SK-N-SH (cell line): ENCODE results near the gene MED15. TPM values are rescaled to one million over a fixed set of nuclear protein-coding genes. Genes with fewer than 3 reads are reported as not detected.
"Not testable (repeated sequence)": the region's sequence is repeated elsewhere in the genome, so short reads cannot be mapped to it uniquely, and the experiment has no call there.

ENCODE experiments used
- CTCF ChIA-PET: fragments of 300-600, 350-600 bp; formaldehyde crosslinking; extraction: SDS; loops from one replicate; lab custom pipeline; 2021; lab: Yijun Ruan, JAX
- POLR2A ChIA-PET: fragments of 350-600 bp; sonication (Branson Sonifier 250); formaldehyde crosslinking; extraction: SDS; loops from one replicate; lab custom pipeline; 2020; ENCODE audit warnings: antibody characterized with exemption, inconsistent platforms; lab: Yijun Ruan, JAX
- DNase-seq: peaks from one replicate; pipeline ENCODE4 v3.0.0; 2012
- H2AFZ ChIP-seq: fragments of 200-600 bp; sonication (generic); 2 replicates; pipeline ENCODE4 v1.8.1; 2016; ENCODE audit warnings: antibody characterized with exemption, mild to moderate bottlenecking, low read depth
- H3F3A ChIP-seq: fragments of 200-600 bp; sonication (generic); replicated peaks from 2 replicates; pipeline ENCODE3; 2016; ENCODE audit warnings: antibody characterized with exemption, mild to moderate bottlenecking; ENCODE audit not compliant: insufficient read depth
- H3K27ac ChIP-seq, 2 experiments: fragments of 200-500 bp in 1 of 2; fragments of 200-600 bp in 1 of 2; sonication (Bioruptor generic) in 1 of 2; sonication (generic), shearing (Covaris generic) in 1 of 2; 2 replicates each; pipeline versions ENCODE4 v1.5.1 to v1.6.1; 2014 to 2016; ENCODE audit warnings: low read depth in 2 of 2, inconsistent platforms in 1 of 2, low read length in 1 of 2, mild to moderate bottlenecking in 1 of 2, mixed read lengths in 1 of 2
- H3K27me3 ChIP-seq: fragments of 200-600 bp; sonication (generic), shearing (Covaris generic); 2 replicates; pipeline ENCODE4 v1.6.1; 2016; ENCODE audit warnings: mixed run types; ENCODE audit not compliant: insufficient read depth
- H3K36me3 ChIP-seq, 2 experiments: fragments of 200-500 bp in 1 of 2; fragments of 200-600 bp in 1 of 2; sonication (Bioruptor generic) in 1 of 2; sonication (generic) in 1 of 2; replicated peaks in 1 of 2; 2 replicates each; pipeline versions ENCODE3 to v1.5.1; 2014 to 2016; ENCODE audit warnings: low read length in 1 of 2, mild to moderate bottlenecking in 1 of 2; ENCODE audit not compliant: insufficient read depth in 2 of 2, control insufficient read depth in 1 of 2
- H3K4me1 ChIP-seq, 2 experiments: fragments of 200-500 bp in 1 of 2; fragments of 200-600 bp in 1 of 2; sonication (Bioruptor generic) in 1 of 2; sonication (generic), shearing (Covaris generic) in 1 of 2; 2 replicates each; pipeline versions ENCODE4 v1.5.1 to v1.6.1; 2014 to 2016; ENCODE audit warnings: low read depth in 1 of 2, low read length in 1 of 2, mixed run types in 1 of 2; ENCODE audit not compliant: insufficient read depth in 2 of 2, control insufficient read depth in 1 of 2
- H3K4me2 ChIP-seq: fragments of 200-600 bp; sonication (generic), shearing (Covaris generic); 2 replicates; pipeline ENCODE4 v1.6.1; 2017; ENCODE audit warnings: mixed run types
- H3K4me3 ChIP-seq, 2 experiments: fragments of 200-500 bp in 1 of 2; fragments of 200-600 bp in 1 of 2; sonication (Bioruptor generic) in 1 of 2; sonication (generic), shearing (Covaris generic) in 1 of 2; 2 replicates each; pipeline versions ENCODE4 v1.5.1 to v1.8.1; 2014 to 2016; ENCODE audit warnings: low read depth in 2 of 2, inconsistent platforms in 1 of 2, low read length in 1 of 2, mild to moderate bottlenecking in 1 of 2, mixed read lengths in 1 of 2, moderate library complexity in 1 of 2
- H3K79me2 ChIP-seq: fragments of 200-600 bp; sonication (generic); 2 replicates; pipeline ENCODE4 v1.8.1; 2017; ENCODE audit warnings: mild to moderate bottlenecking; ENCODE audit not compliant: insufficient read depth
- H3K9ac ChIP-seq: fragments of 200-600 bp; sonication (generic); 2 replicates; pipeline ENCODE4 v1.6.1; 2017; ENCODE audit warnings: mixed run types
- H3K9me2 ChIP-seq: fragments of 200-600 bp; sonication (generic); 2 replicates; pipeline ENCODE4 v1.6.1; 2017; ENCODE audit warnings: mixed run types
- H3K9me3 ChIP-seq: fragments of 200-600 bp; sonication (generic); 2 replicates; pipeline ENCODE4 v1.6.1; 2017; ENCODE audit warnings: mixed run types, mild to moderate bottlenecking, moderate library complexity
- H4K20me1 ChIP-seq: fragments of 200-600 bp; sonication (generic); 2 replicates; pipeline ENCODE4 v1.6.1; 2017; ENCODE audit warnings: mild to moderate bottlenecking, mixed run types; ENCODE audit not compliant: insufficient read depth
- NFIC ChIP-seq: IDR thresholded peaks from 2 replicates; pipeline ENCODE4 v1.4.0; 2012; ENCODE audit warnings: borderline replicate concordance
- RXRA ChIP-seq: IDR thresholded peaks from 2 replicates; pipeline ENCODE4 v1.4.0; 2012; ENCODE audit warnings: low read depth, mild to moderate bottlenecking, borderline replicate concordance
- WGBS: methylation state at CpG from one replicate; pipeline ENCODE4 v1.1.6; 2017; ENCODE audit warnings: low lambda C conversion rate; 5-methylcytosine and 5-hydroxymethylcytosine counted together
- polyA plus RNA-seq, 3 experiments: library from polyadenylated mRNA; depleted of rRNA; stranded (reverse); fragments of >200 nt; gene quantifications; 2 replicates each; pipeline ENCODE4 v1.2.3, GENCODE V29; 2012
- TF ChIP-seq, protein P1 (sequence below): IDR thresholded peaks from 2 replicates; pipeline ENCODE4 v1.4.0; 2012; ENCODE audit warnings: low read depth, borderline replicate concordance

MED15 gene
- polyA plus RNA-seq, 1 of the 3 experiments (the other 2 are of a cell fraction): 45.1 TPM

DNA sequence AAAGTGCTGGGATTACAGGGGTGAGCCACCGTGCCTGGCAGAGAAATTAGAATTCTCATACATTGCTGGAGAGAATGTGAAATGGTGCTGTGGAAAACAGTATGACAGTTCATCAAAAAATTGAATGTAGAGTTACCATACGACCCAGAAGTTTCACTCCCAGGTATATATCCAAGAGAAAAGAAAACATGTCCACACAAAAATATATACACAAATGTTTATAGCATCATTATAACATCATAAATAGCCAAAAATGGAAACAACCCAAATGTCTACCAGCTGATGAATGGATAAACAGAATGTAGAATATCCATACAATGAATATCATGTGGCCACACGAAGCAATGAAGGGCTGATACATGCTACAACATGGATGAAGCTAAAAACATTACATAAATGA lies 34.6 kb downstream of the MED15 start:
- no peak overlapping the region for H3K9ac ChIP-seq
- no peak overlapping the region for H3K27ac ChIP-seq
- DNase-seq: no peak
- H3K4me1 ChIP-seq: peaks cover 0 to 15% of the 10 kb centered on the region in 2 experiments; a peak in 1 of 4 replicates
- H3K4me2 ChIP-seq: no peak overlapping the region
- no peaks in the 10 kb centered on the region for H3K9me2 ChIP-seq
- no peak overlapping the region for H2AFZ ChIP-seq
- POLR2A ChIA-PET: no interaction called here
- H3K79me2 ChIP-seq: peaks cover 99% of the 10 kb centered on the region
- H3F3A ChIP-seq: peaks cover 3% of the 10 kb centered on the region
- peaks cover 24% of the 10 kb centered on the region for H4K20me1 ChIP-seq
- TF ChIP-seq, protein P1, sequence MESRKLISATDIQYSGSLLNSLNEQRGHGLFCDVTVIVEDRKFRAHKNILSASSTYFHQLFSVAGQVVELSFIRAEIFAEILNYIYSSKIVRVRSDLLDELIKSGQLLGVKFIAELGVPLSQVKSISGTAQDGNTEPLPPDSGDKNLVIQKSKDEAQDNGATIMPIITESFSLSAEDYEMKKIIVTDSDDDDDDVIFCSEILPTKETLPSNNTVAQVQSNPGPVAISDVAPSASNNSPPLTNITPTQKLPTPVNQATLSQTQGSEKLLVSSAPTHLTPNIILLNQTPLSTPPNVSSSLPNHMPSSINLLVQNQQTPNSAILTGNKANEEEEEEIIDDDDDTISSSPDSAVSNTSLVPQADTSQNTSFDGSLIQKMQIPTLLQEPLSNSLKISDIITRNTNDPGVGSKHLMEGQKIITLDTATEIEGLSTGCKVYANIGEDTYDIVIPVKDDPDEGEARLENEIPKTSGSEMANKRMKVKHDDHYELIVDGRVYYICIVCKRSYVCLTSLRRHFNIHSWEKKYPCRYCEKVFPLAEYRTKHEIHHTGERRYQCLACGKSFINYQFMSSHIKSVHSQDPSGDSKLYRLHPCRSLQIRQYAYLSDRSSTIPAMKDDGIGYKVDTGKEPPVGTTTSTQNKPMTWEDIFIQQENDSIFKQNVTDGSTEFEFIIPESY: no peak
- no peak for TF ChIP-seq RXRA
- TF ChIP-seq, all 33 proteins: peak for 0
- CTCF ChIA-PET: interaction anchor here (1.4 to 1.8 kb wide), 2 partner anchors 15 to 22 kb away, joined by 3 to 11 read pairs; no protein-coding TSS in a partner anchor
- H3K4me3 ChIP-seq: no peak overlapping the region
- peaks cover 19 to 61% of the 10 kb centered on the region in 2 experiments for H3K36me3 ChIP-seq
- WGBS: 96% methylated on average over 3 of the region's 3 CpGs
- H3K27me3 ChIP-seq: no peaks in the 10 kb centered on the region
- H3K9me3 ChIP-seq: no peaks in the 10 kb centered on the region

DNA sequence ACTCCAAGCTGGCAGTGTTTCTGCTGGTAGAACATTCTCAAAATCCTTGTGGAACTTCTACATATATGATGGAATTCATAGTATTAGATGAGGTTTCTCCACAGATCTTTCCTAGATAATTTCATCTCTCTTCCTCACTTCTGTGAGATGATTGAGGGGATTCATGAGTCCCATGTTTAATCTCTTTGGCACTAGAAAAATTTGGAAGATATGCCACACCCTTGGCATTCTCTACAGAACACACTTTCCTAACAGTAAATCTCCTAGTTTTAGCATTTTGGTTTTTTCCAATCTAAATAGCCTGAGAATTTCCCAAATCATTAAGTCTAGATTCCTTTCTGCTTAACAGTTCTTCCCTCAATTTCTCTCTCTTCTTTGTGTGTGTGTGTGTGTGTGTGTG lies 35.3 kb downstream of the MED15 start:
- no peak overlapping the region for H2AFZ ChIP-seq
- ChIA-PET POLR2A (no interaction called here), CTCF (interaction anchor here (0.7 to 1.8 kb wide), 4 partner anchors 14 to 382 kb away, joined by 3 to 11 read pairs (median 4); no protein-coding TSS in a partner anchor)
- peaks cover 99% of the 10 kb centered on the region for H3K79me2 ChIP-seq
- no peaks in the 10 kb centered on the region for H3K27me3 ChIP-seq
- H3K4me1 ChIP-seq: peaks cover 0 to 9% of the 10 kb centered on the region in 2 experiments; a peak in 1 of 4 replicates
- peaks cover 6% of the 10 kb centered on the region for H3F3A ChIP-seq
- peaks cover 24% of the 10 kb centered on the region for H4K20me1 ChIP-seq
- no peaks in the 10 kb centered on the region for H3K9me3 ChIP-seq
- TF ChIP-seq NFIC: no peak
- H3K4me3 ChIP-seq: no peak overlapping the region
- H3K36me3 ChIP-seq: peaks cover 12 to 57% of the 10 kb centered on the region in 2 experiments
- no peak overlapping the region for H3K27ac ChIP-seq
- no peak overlapping the region for H3K9ac ChIP-seq
- H3K4me2 ChIP-seq: no peak overlapping the region
- no peaks in the 10 kb centered on the region for H3K9me2 ChIP-seq
- DNase-seq: no peak

DNA sequence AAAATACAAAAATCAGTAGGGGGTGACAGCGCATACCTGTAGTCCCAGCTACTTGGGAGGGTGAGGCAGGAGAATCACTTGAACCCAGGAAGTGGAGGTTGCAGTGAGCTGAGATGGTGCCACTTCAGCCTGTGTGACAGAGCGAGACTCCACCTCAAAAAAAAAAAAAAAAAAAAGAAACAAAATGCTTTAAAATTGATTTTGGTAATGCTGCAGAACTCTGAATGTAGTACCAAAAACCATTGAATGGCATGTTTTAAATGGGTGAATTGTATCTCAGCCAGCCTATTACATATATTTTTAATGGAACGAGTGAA lies 37.9 kb downstream of the MED15 start:
- H4K20me1 ChIP-seq: peaks cover 48% of the 10 kb centered on the region
- not testable (repeated sequence) for H2AFZ ChIP-seq, DNase-seq, H3K27me3 ChIP-seq, H3F3A ChIP-seq, H3K9me2 ChIP-seq, H3K9me3 ChIP-seq, H3K4me2 ChIP-seq, H3K4me3 ChIP-seq, H3K27ac ChIP-seq, H3K9ac ChIP-seq
- POLR2A ChIA-PET: interaction anchor here (0.6 kb wide), 1 partner anchor 14 kb away, joined by 4 read pairs; no protein-coding TSS in a partner anchor
- 98% methylated on average over 3 of the region's 3 CpGs for WGBS
- H3K36me3 ChIP-seq: peaks cover 8 to 43% of the 10 kb centered on the region in 2 experiments
- peaks cover 17 to 20% of the 10 kb centered on the region in 2 experiments; a peak in 3 of 4 replicates for H3K4me1 ChIP-seq
- peaks cover 99% of the 10 kb centered on the region for H3K79me2 ChIP-seq
- CTCF ChIA-PET: interaction anchor here (2.0 kb wide), 1 partner anchor 19 kb away, joined by 11 read pairs; no protein-coding TSS in a partner anchor
